DMS153 treated with DMSO at 0.1 percent for 48 hours (cell line): Measurements from ENCODE around the gene CTXND1.
"Not testable (repeated sequence)": the region's sequence is repeated elsewhere in the genome, so short reads cannot be mapped to it uniquely, and the experiment has no call there.

Experiments
- DNase-seq: peaks from one replicate; lab custom pipeline; 2025; ENCODE audit not compliant: unreplicated experiment; lab: John Stamatoyannopoulos, UW

Gene CTXND1

DNA sequence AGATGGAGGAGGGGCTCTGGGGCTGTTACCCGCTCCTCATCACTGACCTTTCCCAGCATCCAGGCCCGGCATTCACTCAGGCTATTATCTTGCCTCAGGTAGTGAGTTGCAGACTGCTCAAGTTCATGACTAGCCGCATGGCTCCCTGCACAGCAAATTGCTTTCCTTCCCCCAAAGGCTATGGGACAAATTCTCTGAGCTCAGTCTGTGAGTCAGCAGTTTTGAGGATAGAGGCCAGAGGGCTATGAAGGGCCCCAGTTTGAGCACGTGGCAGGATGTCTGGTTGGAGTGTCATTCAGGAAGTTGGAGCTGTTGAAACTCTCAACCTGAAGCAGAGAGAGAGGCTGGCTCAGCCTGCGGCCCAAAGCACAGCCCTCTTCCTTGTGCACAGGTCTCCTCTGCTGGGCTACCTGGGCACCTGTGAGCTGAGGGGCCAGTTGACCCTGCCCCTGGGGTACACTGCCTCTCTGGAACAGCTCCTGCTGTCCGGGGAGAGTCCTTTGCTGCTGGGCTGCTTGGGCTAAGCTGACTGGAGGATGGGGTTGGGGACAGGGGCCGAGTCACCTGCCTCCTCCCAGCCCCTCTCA lies 91.3 kb downstream of the CTXND1 start:
- DNase-seq = peak; percentile 0

DNA sequence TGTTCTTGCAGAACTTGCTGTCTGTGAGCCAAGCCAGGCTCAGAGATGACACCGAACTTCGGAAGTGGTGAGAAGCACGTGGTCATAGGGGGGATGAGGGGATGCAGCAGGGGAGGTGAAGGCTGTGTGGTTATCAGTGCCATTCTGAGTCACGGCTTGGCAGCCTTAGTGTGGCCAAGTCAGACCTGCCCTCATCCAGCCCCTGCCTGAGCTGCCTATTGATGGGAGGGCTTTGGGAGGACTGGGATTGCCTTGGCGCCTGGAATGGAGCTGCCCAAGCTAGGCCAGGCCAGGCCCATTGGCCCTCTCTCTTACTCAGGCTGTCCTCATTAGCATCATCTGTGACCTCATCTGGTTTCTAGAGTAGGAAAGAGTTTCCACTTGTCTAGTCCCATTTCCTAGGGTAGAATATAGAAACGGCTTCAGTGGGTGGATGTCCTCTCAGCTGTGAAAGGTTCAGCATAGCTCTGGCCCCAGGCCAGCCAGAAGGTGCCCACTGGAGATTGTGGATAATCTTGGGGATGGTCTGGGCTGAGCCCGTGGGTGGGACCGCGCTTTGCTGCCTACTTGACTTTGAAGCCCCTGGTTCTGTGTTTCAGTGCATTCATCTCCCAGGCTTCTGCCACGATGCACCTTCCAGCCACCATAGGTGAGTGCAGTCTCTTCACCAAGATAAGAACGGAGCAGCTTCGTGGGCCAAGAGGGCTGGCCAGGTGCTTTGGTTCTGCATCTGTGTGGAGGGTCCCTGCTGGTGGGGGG lies 92.0 kb downstream of the CTXND1 start:
- no peak for DNase-seq

DNA sequence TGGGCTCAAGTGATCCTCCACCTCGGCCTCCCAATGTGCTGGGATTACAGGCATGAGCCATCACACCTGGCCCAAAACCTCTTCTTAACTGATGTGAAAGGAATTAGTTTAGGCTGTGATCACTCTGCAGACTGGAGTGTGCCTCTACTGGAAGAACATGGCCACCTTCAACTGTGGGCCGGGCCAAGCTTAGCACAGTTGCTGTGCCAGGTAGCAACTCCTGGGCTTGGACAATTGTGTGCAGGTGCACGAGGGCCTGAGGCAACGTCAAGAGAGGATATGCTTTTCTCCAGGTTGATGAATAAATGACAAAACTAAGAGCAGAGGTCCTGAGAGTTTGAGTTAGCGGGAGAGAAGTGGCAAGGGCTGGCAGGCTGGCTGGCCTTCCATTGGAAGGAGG lies 92.7 kb downstream of the CTXND1 start:
- DNase-seq = no peak

DNA sequence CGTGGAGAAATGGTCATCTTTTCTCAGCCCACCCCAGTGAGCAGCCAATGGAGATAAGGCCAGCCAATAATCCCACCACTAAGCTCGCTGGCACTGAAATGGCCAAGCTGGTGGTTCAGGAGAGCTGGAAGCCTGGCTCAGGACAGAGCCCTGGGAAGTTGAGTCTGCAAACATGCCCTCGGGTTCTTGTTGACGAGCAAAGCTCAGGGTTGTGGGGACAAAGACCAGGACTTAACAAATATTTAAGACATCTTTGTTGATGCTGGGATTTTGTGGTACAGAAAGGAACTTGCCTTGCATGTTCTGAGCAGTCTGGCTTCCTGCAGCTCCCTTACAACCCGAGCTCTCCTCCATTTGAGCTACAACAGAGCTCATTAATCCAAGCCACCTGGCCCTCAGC lies 94.8 kb downstream of the CTXND1 start:
- DNase-seq = no peak

DNA sequence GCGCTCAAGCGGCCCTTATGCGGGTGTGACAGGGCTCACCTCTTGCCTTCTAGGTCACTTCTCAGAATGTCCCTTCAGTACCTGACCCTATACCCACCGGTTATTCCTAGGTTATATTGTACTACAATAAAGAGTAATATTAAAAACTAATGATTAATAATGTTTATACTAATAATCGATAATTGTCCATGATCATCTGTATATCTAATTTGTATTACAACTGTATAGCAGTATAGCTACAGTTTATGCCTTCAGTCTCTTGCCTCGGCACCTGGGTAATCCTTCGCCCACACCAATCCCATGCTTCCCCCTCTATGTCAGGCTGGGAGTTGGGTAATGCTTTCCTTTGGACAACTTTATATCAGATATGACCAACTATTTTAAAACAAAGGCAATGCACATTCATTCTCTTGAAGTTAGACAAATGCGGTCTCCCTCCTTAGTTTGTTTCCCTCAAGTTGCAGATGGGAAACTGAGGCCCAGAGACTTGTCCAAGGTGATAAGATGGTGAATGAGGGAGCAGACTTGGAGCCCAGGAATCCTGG lies 95.8 kb downstream of the CTXND1 start:
- DNase-seq = no peak

DNA sequence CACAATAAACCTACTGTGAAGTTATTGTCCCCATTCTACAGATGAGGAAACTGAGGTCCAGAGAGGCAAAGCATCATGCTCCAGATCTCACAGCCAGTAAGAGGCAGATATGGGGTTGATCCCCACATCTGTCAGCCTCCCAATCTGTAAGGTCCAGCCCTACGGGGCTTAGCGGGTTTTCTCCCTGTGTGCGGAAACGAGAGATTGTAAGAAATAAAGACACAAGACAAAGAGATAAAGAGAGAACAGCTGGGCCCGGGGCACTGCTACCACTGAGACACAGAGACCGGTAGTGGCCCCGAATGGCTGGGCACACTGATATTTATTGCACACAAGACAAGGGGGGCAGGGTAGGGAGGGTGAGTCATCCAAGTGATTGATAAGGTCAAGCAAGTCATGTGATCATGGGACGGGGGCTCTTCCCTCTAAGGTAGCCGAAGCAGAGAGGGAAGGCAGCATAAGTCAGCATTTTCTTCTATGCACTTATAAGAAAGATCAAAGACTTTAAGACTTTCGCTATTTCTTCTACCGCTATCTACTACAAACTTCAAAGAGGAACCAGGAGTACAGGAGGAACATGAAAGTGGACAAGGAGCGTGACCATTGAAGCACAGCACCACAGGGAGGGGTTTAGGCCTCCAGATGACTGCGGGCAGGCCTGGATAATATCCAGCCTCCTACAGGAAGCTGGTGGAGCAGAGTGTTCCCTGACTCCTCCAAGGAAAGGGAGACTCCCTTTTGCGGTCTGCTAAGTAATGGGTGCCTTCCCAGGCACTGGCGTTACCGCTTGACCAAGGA lies 96.4 kb downstream of the CTXND1 start:
- not testable (repeated sequence) for DNase-seq

DNA sequence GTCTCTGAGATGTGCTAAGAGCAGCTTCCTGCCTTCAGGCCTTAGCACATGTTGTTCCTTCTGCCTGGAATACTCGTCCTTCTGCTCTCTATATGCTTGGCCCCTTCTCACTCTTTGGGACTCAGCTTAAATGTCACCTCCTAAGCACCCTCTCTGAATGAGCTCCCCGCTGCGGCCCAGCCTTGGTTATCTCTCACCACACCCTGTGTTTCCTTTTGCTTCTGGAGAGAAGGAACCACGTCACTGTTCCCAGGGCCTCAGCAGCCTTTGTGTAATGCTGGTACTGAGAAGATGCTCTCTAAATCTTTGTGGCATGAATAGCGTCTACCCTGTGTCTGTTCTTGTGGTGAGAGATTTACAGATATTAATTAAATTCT lies 97.0 kb downstream of the CTXND1 start:
- no peak for DNase-seq

DNA sequence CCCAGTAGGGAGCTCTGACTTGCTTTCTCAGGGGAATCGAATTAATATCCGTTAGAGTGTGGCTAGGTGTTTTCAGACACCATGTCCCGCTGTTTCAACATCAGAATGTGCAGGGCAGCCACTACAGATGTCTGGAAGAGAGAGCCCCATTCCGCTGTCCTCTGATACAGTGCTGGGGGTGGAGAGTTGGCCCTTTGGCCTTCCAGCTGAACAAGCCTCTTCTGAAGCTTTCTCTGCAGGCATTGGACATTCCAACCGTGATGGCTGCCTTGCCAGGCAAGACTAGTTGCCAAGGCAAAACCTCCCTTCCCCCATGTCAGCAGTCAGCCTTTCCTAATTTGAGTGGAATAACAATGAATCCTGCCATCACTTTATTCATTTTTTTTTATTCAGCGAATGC lies 97.7 kb downstream of the CTXND1 start:
- no peak for DNase-seq

DNA sequence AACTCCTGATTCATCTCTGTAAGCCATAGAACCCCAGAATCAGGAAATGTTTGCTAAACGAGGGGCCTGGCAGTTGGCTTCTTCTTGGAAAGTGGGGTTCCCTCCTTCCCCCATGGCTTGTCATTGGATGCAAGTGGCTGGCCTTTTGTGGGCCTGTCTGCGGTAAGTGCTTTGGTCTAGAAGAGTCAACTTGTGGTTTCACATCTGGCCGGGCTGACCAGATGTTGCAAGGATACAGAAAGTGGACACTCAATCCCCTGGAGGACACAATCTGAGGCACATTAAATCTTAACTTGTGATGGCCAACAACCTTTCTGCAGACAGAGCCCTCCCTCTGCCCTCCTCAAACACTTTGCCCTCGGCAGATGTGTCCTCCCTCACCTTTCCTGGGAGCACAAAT lies 98.1 kb downstream of the CTXND1 start:
- no peak for DNase-seq

DNA sequence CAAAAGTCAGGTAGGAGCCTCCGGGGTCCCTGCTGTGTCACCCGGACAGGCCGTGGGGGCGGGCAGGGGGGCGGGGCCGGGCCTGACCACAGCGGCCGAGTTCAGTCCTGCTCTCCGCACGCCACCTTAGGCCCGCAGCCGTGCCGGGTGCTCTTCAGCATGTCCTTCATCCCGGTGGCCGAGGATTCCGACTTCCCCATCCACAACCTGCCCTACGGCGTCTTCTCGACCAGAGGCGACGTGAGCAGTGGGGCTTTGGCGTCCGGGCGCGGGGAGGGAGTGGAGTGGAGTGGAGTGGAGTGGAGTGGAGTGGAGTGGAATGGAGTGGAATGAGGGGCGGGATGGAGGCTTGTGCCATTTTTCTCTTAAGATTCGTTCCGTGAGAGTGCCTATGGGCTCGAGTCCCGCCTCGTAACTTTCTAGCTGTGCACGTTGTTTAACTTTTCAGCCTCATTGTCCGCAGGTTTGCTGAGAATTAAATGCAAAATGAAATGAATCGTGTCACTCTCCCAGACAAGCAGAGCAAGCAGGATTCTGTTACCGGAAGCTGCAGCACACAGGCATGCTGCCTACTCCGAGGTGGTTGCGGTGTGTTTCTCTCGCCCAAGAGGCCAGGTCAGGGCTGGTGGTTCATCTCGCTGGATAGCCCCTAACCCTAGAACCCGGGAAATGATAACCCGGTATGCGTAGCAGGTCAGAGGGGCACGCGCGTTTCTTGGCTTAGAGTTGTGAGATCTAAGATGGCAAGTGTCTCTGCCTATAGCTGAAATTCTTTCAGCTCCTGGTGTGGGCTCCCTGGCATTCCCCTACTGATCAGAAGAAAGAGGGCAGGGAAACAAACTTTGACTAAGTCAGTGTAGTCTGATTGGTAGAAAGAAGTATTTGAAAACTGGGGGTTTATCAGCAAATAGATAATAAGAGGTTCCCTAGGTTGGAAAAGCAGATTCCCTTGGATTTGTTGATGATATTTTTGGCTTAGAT lies 98.8 kb downstream of the CTXND1 start, which contains the start of gene FAH:
Gene FAH, plus strand, starts transcription at position 104 of the 981 bp plus-strand sequence. Its CDS starts 56 bp downstream, at position 160.
- peak; percentile 1 for DNase-seq

DNA sequence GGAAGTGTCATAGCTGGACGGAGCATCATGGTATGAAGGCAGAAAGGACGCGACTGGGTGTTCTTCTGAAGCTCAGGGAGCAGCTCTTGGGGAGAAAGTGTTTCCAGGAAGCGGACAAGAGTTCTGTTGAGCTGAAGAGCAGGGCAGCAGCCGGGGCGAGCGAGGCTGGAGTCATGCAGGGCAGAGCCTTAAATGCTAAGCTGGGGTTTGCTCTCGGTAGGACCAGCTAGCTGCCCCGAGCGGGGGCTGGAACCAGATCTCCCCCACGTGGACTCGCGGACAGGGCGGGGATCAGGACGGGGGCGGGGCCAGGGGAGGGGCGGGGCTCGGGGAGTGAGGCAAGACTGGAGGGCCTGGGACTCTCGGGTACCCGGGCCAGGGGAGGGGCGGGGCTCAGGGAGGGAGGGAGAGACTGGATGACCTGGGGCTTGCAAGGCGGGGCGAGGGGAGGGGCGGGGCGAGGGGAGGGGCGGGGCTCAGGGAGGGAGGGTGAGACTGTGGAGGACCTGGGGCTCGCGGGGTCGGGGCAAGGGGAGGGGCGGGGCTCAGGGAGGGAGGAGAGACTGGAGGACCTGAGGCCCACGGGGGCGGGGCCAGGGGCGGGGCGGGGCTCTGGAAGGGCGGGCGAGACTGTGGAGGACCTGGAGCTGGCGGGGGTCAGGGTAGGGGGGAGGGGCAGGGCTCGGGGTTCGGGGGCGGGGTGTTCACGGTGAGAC lies 99.7 kb downstream of the CTXND1 start:
- DNase-seq = peak; percentile 16

DNA sequence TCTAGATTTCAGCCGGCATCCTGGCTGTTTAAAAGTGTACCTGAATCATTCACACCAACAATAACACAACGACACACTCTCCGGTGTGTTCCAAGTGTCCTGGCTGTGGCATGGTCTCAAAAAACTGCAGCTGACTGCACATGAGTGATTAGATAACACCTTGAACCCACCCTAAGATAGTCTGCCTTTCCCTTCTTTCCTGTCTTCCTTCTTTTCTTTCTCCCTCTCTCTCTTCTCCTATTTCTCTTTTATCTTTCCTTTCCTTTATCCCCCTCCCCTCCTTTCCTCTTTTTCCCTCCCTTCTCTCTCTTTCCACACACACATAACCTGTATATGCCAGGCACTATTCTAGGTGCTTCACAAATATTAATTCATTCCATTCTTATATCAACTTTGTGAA lies 100.4 kb downstream of the CTXND1 start:
- no peak for DNase-seq

DNA sequence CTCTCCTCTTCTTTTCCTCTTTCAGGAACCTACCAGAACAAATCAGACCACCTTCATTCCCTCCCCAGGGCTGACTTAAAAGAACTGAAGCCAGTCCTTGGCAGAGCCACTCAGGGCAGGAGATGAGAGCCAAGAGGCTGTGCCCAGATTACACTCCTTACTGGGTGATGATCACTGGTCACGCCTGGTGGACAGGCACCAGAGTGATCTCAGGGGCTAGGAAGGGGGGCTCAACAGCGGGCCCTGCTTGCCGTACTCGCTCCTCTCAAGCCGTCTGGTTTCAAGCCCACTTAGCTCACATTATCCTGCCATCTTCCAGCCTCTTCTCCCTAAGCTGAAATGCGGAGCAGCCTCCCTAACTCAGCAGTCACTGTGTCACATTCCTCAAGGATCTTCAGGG lies 100.9 kb downstream of the CTXND1 start:
- DNase-seq = no peak
